Right lobe of liver (tissue), 4 donors: Measurements from ENCODE around the gene VSNL1.

Source experiments
- CTCF ChIP-seq, 4 donors: fragments of 200-600 bp in 3 of 4; fragments of 450-650 bp in 1 of 4; IDR thresholded peaks; one replicate each; pipeline versions ENCODE4 v1.5.1 to v1.8.0; 2016 to 2022; ENCODE audit warnings: antibody characterized with exemption in 4 of 4, mild to moderate bottlenecking in 2 of 4
- POLR2A ChIP-seq: fragments of 450-650 bp; IDR thresholded peaks from one replicate; pipeline ENCODE4 v1.6.1; 2017; ENCODE audit warnings: antibody characterized with exemption, mild to moderate bottlenecking
- donor health status: DM: no; HTN: no; CAD: no.
- donor health status: DM: no; HTN: no; CAD: no.
- donor health status: DM: no; HTN: yes; CAD: no.

DNA sequence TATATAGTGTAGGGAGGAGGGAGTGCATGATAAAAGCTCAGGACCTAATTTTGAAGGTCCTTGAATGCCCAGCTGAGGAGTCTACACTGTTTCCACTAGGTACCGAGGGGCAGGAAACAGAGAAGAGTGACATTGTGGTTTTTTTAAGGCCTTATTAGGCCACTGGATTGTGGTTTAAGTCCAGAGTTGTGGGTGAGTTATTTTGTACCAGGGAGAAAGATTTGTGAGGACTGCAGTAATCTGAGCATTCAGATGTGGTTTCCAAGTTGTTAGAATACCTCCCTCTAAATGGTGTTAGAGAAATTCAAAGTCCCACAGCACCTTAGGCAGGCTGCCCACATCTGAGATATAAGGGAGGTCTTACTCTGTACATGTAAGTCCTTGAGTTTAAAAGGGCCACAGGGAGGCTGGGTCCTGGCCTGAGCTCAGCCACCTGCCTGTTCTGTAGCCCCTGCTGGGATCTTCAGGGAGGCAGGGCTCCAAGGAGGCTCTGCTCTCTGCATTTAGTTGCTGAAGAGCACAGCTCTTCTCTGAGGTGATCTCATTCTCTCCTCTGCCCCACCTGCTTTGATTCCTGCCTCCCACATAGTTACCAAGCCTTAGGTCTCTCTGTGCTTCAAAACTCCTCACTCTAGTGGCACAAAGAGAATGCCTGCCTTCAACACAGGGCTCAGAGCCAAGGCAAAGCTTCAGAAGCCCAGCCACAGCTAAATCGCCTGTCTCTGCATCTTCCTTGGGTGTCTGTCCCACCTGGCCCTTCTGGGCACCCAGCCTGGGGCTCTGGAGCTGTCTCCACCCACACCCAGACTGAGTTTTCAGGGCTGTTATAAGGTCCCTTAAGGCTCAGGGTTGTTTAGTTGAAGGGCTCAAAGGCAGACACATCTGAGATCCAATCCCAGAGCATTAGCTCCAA is 88.1 kb downstream of the VSNL1 start:
- TF ChIP-seq CTCF (IDR thresholded peaks at IDR 0.05) (no peak), POLR2A (no peak)
